ENCODE measurements around the gene SEC31B.

GRCh38 chr10:100566561-100566960, 46.9 kb upstream of the SEC31B start:
- TF ChIP-seq CTCF (IDR thresholded peaks at IDR 0.05), result no peak
- no peak for TF ChIP-seq POLR2A (IDR thresholded peaks at IDR 0.05)
